Erythroblast (primary cell): ENCODE measurements around the gene POLDIP2.

Experiments used
- GATA1 ChIP-seq: IDR thresholded peaks from 2 replicates; pipeline ENCODE4 v1.6.1; 2011; ENCODE audit warnings: low read depth, mild to moderate bottlenecking, control low read depth, low read length, moderate library complexity
- POLR2A ChIP-seq: IDR thresholded peaks from 2 replicates; pipeline ENCODE4 v1.6.1; 2011; ENCODE audit warnings: mild to moderate bottlenecking, low read length

GRCh38 chr17:28390141-28390540 is 32.8 kb upstream of the POLDIP2 start:
- TF ChIP-seq POLR2A (no peak), GATA1 (no peak)
